Neutrophil (primary cell): ENCODE results near the gene ADPRM.
"Not testable (repeated sequence)": the region's sequence is repeated elsewhere in the genome, so short reads cannot be mapped to it uniquely, and the experiment has no call there.

Experiments
- H3K27ac ChIP-seq: fragments of 200-600 bp; sonication (generic); 2 replicates; pipeline ENCODE4 v1.5.1; 2016; ENCODE audit warnings: mild to moderate bottlenecking, moderate library complexity
- H3K27me3 ChIP-seq: fragments of 200-600 bp; sonication (generic); 2 replicates; pipeline ENCODE4 v1.6.0; 2016; ENCODE audit warnings: mild to moderate bottlenecking
- H3K36me3 ChIP-seq: fragments of 200-600 bp; sonication (generic); 2 replicates; pipeline ENCODE4 v1.5.1; 2017
- H3K4me1 ChIP-seq, 2 experiments: fragments of 200-600 bp in 1 of 2; sonication (generic) in 1 of 2; 1 replicate in 1 of 2; 2 replicates in 1 of 2; pipeline versions ENCODE4 v1.5.1 to v1.6.1; 2013 to 2016; ENCODE audit warnings: low read depth in 1 of 2, low read length in 1 of 2, mild to moderate bottlenecking in 1 of 2, moderate library complexity in 1 of 2; ENCODE audit not compliant: control insufficient read depth in 1 of 2, insufficient read depth in 1 of 2
- H3K4me3 ChIP-seq, 2 experiments: fragments of 200-600 bp in 1 of 2; sonication (generic) in 1 of 2; 1 replicate in 1 of 2; 2 replicates in 1 of 2; pipeline ENCODE4 v1.5.1; 2013 to 2016; ENCODE audit warnings: low read depth in 1 of 2, low read length in 1 of 2, mild to moderate bottlenecking in 1 of 2, moderate library complexity in 1 of 2
- H3K9me3 ChIP-seq: fragments of 200-600 bp; sonication (generic); 2 replicates; pipeline ENCODE4 v1.5.1; 2016
- CTCF ChIP-seq: fragments of 200-600 bp; sonication (generic); IDR thresholded peaks from 2 replicates; pipeline ENCODE4 v1.5.1; 2016; ENCODE audit warnings: antibody characterized with exemption

ADPRM gene

DNA sequence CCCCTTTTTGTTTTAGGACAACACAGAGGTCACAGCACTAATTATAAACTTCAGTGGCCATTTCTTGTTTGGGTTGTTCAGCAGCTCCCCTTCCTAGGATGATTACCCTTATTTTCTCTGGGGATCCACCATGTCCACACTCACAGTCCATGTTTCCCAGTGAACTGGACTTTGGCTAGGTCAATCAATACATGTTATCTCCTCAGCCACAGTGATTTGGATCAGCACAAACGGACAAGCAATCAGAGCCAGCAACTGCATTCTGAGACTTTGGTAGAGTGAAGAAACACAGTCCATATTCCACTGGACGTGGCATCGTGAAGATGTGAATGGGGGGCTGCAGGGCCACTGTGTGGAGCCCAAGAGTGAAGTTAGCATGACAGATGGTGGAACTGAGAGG, 27.9 kb downstream of the ADPRM start:
- no peak for TF ChIP-seq CTCF

DNA sequence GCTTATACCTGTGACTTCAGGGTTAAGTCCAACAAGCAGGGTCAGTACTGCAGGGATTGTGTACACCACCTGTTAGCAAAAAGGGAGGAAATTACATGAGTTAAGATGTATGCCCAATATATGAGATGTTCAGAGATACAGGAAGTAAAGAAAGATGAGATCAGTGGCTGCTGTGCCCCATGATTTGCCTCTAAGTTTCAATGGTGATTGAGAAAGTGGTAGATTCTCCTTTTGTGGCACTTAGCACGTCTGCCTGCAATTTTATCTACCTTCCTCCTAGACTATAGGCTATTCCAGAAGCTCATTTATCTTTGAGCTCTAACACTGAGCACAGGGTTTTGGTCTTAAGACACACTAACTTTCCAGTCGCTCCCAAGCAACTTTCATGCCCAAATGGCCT, 28.8 kb downstream of the ADPRM start:
- no peak overlapping the region for H3K27ac ChIP-seq
- H3K4me3 ChIP-seq = no peak overlapping the region
- no peaks in the 10 kb centered on the region for H3K9me3 ChIP-seq
- no peak for TF ChIP-seq CTCF
- H3K4me1 ChIP-seq = peaks cover 13 to 16% of the 10 kb centered on the region in 2 experiments
- no peaks in the 10 kb centered on the region for H3K36me3 ChIP-seq
- peaks cover 15% of the 10 kb centered on the region for H3K27me3 ChIP-seq

More for the DNA sequence above, 27.9 kb downstream of the ADPRM start:
- peaks cover 15% of the 10 kb centered on the region for H3K27me3 ChIP-seq
- no peaks in the 10 kb centered on the region for H3K36me3 ChIP-seq
- H3K9me3 ChIP-seq = no peaks in the 10 kb centered on the region
- H3K4me1 ChIP-seq = peaks cover 11 to 12% of the 10 kb centered on the region in 2 experiments
- no peak overlapping the region for H3K27ac ChIP-seq
- H3K4me3 ChIP-seq = no peak overlapping the region

DNA sequence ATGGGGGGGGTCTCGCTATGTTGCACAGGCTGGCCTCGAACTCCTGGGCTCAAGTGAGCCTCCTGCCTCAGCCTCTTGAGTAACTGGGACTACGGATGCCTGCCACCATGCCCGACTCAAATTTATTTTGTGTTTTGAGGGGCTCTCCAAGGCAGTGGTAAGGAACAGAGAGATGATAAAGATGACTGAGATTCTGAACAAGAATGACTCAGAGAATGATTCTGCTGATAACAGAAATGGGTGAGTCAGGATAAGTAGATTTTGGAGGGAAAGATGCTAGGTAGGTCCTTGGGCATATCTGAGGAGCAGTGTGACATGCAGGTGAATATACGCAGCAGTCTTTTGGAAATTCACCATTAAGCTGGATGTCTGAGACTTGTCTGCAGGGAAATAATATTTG, 29.8 kb downstream of the ADPRM start:
- no peak for TF ChIP-seq CTCF

GRCh38 chr17:10728331-10728892, 31.0 kb downstream of the ADPRM start:
- peaks cover 15% of the 10 kb centered on the region for H3K27me3 ChIP-seq
- no peaks in the 10 kb centered on the region for H3K36me3 ChIP-seq
- H3K4me1 ChIP-seq = peaks cover 13 to 16% of the 10 kb centered on the region in 2 experiments
- H3K27ac ChIP-seq = no peak overlapping the region
- H3K9me3 ChIP-seq = no peaks in the 10 kb centered on the region
- TF ChIP-seq CTCF = no peak
- H3K4me3 ChIP-seq = no peak overlapping the region

More for the DNA sequence above, 29.8 kb downstream of the ADPRM start:
- H3K27ac ChIP-seq = no peak overlapping the region
- H3K4me3 ChIP-seq = no peak overlapping the region
- H3K9me3 ChIP-seq = no peaks in the 10 kb centered on the region
- peaks cover 13 to 16% of the 10 kb centered on the region in 2 experiments for H3K4me1 ChIP-seq
- H3K36me3 ChIP-seq = no peaks in the 10 kb centered on the region
- H3K27me3 ChIP-seq = peaks cover 15% of the 10 kb centered on the region

DNA sequence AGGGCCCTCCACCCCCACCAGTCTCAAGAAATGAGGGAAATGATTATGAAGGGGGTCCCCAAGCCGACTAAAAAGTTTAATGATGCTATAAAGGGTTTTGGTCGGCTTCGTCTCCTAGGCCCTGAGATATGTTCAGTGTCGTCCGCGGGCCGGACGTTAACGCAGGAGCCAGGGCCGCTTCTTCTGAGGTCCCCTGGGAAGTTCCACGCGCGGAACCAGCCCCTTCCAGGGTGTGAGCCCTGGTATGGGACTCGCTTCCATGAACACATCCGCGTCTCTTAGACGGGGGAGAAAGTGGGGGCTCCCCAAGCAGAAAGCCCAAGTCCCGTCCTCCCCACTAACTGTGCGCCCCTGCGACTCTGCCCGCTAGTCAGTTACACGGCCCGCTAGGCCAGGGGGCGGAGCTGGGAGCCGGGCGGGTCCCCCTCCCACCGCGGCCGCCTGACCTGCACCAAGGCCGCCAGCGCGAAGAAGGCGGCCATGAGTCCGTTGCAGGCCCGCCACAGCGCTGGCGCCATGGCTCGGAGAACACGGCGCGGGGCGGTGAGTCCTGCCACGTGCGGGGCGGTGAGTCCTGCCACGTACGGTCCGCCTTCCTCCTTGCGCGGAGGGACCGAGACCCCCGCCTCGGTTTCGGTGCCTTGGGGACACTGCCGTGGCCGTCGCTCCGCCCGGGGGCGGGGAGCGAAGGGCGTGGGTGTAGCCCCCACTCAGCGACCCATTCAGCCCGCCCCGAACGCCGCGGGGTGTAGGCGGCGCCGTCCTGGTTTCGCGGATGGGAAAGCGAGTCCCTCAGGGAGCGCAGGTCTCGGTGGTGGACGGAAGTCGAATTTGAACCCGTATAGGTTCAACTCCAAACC, 32.2 kb downstream of the ADPRM start, which contains the start of gene TMEM220:
TMEM220 (minus strand) TSS at position 690 of the 860 bp plus-strand sequence; CDS start at position 518, 172 bp downstream.
- Histone ChIP-seq H3K36me3 (no peaks in the 10 kb centered on the region), H3K27ac (no peak within 1 kb of the TSS), H3K27me3 (peaks cover 15% of the 10 kb centered on the region), H3K9me3 (no peaks in the 10 kb centered on the region), H3K4me1 (peaks cover 13 to 16% of the 10 kb centered on the region in 2 experiments), H3K4me3 (peak within 1 kb of the TSS; percentile 56 to 68)
- no peak for TF ChIP-seq CTCF

GRCh38 chr17:10730247-10730646, 32.9 kb downstream of the ADPRM start:
- peak overlapping the region; percentile 56 to 68 for H3K4me3 ChIP-seq
- not testable (repeated sequence) for H3K36me3 ChIP-seq, H3K9me3 ChIP-seq, H3K27ac ChIP-seq
- H3K4me1 ChIP-seq = peaks cover 13 to 16% of the 10 kb centered on the region in 2 experiments
- peaks cover 15% of the 10 kb centered on the region for H3K27me3 ChIP-seq
